Adrenal gland (tissue), 12 donors: ENCODE data around the gene CDH16. TPM values are rescaled to one million over a fixed set of nuclear protein-coding genes. Genes with fewer than 3 reads are reported as not detected.

Source experiments
- DNase-seq, 7 donors: peaks; one replicate each; pipeline ENCODE4 v3.0.0-alpha.2; 2019 to 2020
- H3K27ac ChIP-seq, 5 donors: fragments of 200-600 bp; sonication (generic) in 4 of 5; 1 replicate in 3 of 5; 2 replicates in 2 of 5; pipeline versions ENCODE4 v1.5.1 to v1.8.0; 2016 to 2020; ENCODE audit warnings: mild to moderate bottlenecking in 1 of 5
- H3K27me3 ChIP-seq: fragments of 200-600 bp; 2 replicates; pipeline ENCODE4 v1.8.0; 2021
- H3K36me3 ChIP-seq, 2 donors: fragments of 200-600 bp; replicated peaks in 1 of 2; 1 replicate in 1 of 2; 2 replicates in 1 of 2; pipeline versions ENCODE4 v1.5.1 to v1.8.0; 2018 to 2022
- H3K4me1 ChIP-seq, 2 donors: fragments of 200-600 bp; replicated peaks in 1 of 2; 1 replicate in 1 of 2; 2 replicates in 1 of 2; pipeline versions ENCODE4 v1.5.1 to v1.8.0; 2018 to 2021
- H3K4me3 ChIP-seq, 4 donors: fragments of 200-600 bp; sonication (generic) in 3 of 4; one replicate each; pipeline ENCODE4 v1.5.1; 2016 to 2018
- H3K9me3 ChIP-seq, 3 donors: fragments of 200-600 bp; sonication (generic) in 1 of 3; replicated peaks in 1 of 3; 1 replicate in 2 of 3; 2 replicates in 1 of 3; pipeline versions ENCODE4 v1.5.1 to v1.8.0; 2016 to 2021
- CTCF ChIP-seq, 6 experiments: fragments of 450-650 bp in 4 of 6; fragments of 200-600 bp in 2 of 6; sonication (generic) in 1 of 6; IDR thresholded peaks; 1 replicate in 5 of 6; 2 replicates in 1 of 6; pipeline versions ENCODE4 v1.5.1 to v1.8.0; 2016 to 2021; ENCODE audit warnings: antibody characterized with exemption in 6 of 6, mild to moderate bottlenecking in 2 of 6, moderate library complexity in 1 of 6
- POLR2A ChIP-seq, 2 donors: fragments of 450-650 bp; IDR thresholded peaks; one replicate each; pipeline ENCODE4 v1.6.1; 2017; ENCODE audit warnings: antibody characterized with exemption in 2 of 2, mild to moderate bottlenecking in 2 of 2, moderate library complexity in 1 of 2
- WGBS, 4 donors: extraction: QIAGEN DNeasy Blood & Tissue Kit in 2 of 4; methylation state at CpG; one replicate each; pipeline versions ENCODE4 v1.1.5 to v1.1.7; 2013 to 2017; 5-methylcytosine and 5-hydroxymethylcytosine counted together
- intact Hi-C, 2 donors: fragments of 100-400 bp; cut with DNase I; formaldehyde crosslinking; loops; one replicate each; pipeline versions ENCODE4 v1.14.1 to v1.15.0; 2022 to 2023
- polyA plus RNA-seq, 3 donors: library from polyadenylated mRNA; stranded (reverse); fragments of 200-250 nt in 2 of 3; fragments of 350-450 nt in 1 of 3; fragmentation: Illumina TruSeq in 1 of 3; extraction: RNeasy Lipid Tissue Mini Kit (QIAGEN cat#74804) in 1 of 3; gene quantifications; one replicate each; pipeline ENCODE4 v1.2.3, GENCODE V29; 2013 to 2014
- total RNA-seq, 9 donors: library from RNA; depleted of rRNA in 4 of 9; stranded (reverse); fragments of >200 nt in 4 of 9; fragments of 120-200 nt in 1 of 9; fragmentation: NEBNext Ultra II Directional in 1 of 9; extraction: Animal tissue kit (Norgen Biotek cat#: 25700) in 1 of 9; gene quantifications; one replicate each; pipeline versions ENCODE4 v1.1.0 to v1.2.4, GENCODE V29; 2013 to 2023
- donor health status: healthy with polysubstance abuse.
- donor health status: Bipolar disorder and iron deficiency.
- donor health status: DM: yes; HTN: yes; CAD: no.
- donor health status: DM: no; HTN: no; CAD: no.
- donor health status: DM: no; HTN: no; CAD: no.
- donor health status: DM: yes; HTN: yes; CAD: no.

CDH16 gene
- total and polyA plus RNA-seq, 12 donors, result 0.69 TPM; not detected in 11

- Histone ChIP-seq H3K27ac (peak overlapping the region in 4 of 5 donors; percentile 0 to 70 (median 52)), H3K4me3 (no peak overlapping the region), H3K27me3 (no peaks in the 10 kb centered on the region), H3K9me3 (no peaks in the 10 kb centered on the region), H3K36me3 (no peaks in the 10 kb centered on the region), H3K4me1 (peaks cover 24 to 38% of the 10 kb centered on the region in 2 donors)
- 63 to 95% (median 79%) methylated on average over 3 to 8 of the region's 8 CpGs for WGBS, 4 donors
- peak; percentile 44 to 84 (median 74) for DNase-seq
- intact Hi-C loops, result no loop called here
- no peak for TF ChIP-seq CTCF (IDR thresholded peaks at IDR 0.05)
- TF ChIP-seq POLR2A (IDR thresholded peaks at IDR 0.05), result peak in 1 of 2 donors; percentile 45
Measured at GRCh38 chr16:66927918-66928649, 9.4 kb upstream of the CDH16 start.

- intact Hi-C loops, result no loop called here
- peaks cover 28 to 34% of the 10 kb centered on the region in 2 donors for H3K4me1 ChIP-seq
- no peaks in the 10 kb centered on the region for H3K9me3 ChIP-seq
- no peaks in the 10 kb centered on the region for H3K27me3 ChIP-seq
- peak overlapping the region in 4 of 5 donors; percentile 46 to 72 (median 70) for H3K27ac ChIP-seq
- H3K36me3 ChIP-seq, result no peaks in the 10 kb centered on the region
- no peak overlapping the region for H3K4me3 ChIP-seq
- WGBS, 4 donors, result 54 to 80% (median 78%) methylated on average over 1 to 3 of the region's 3 CpGs
- no peak for DNase-seq
- no peak for TF ChIP-seq CTCF (IDR thresholded peaks at IDR 0.05)
- TF ChIP-seq POLR2A (IDR thresholded peaks at IDR 0.05), result no peak
Measured at GRCh38 chr16:66926961-66927436, 8.3 kb upstream of the CDH16 start.

- Histone ChIP-seq H3K36me3 (no peaks in the 10 kb centered on the region), H3K4me3 (no peak overlapping the region), H3K27ac (peak overlapping the region; percentile 7 to 72 (median 69)), H3K9me3 (no peaks in the 10 kb centered on the region), H3K4me1 (peaks cover 28 to 34% of the 10 kb centered on the region in 2 donors), H3K27me3 (no peaks in the 10 kb centered on the region)
- peak; percentile 56 to 88 (median 81) for DNase-seq
- intact Hi-C loops, result no loop called here
- WGBS, 4 donors, result 34 to 59% (median 53%) methylated on average over 5 of the region's 5 CpGs
- TF ChIP-seq POLR2A (IDR thresholded peaks at IDR 0.05), result peak in 1 of 2 donors; percentile 35
- no peak for TF ChIP-seq CTCF (IDR thresholded peaks at IDR 0.05)
Measured at GRCh38 chr16:66926171-66926947, 7.7 kb upstream of the CDH16 start.

- Histone ChIP-seq H3K4me1 (peaks cover 28 to 34% of the 10 kb centered on the region in 2 donors), H3K27ac (peak within 1 kb of the TSS; percentile 7 to 72 (median 69)), H3K36me3 (no peaks in the 10 kb centered on the region), H3K9me3 (no peaks in the 10 kb centered on the region), H3K27me3 (no peaks in the 10 kb centered on the region), H3K4me3 (peak within 1 kb of the TSS in 3 of 4 donors; percentile 15 to 67 (median 58))
- WGBS, 4 donors, result 5 to 15% (median 11%) methylated on average over 12 to 42 of the region's 42 CpGs
- intact Hi-C loops, result no loop called here
- TF ChIP-seq POLR2A (IDR thresholded peaks at IDR 0.05) (peak; percentile 14 to 73), CTCF (IDR thresholded peaks at IDR 0.05) (peak in 1 of 6 experiments; percentile 6)
- DNase-seq, result peak; percentile 44 to 81 (median 63)
Measured at GRCh38 chr16:66925322-66925840, 6.7 kb upstream of the CDH16 start, which contains the start of gene RRAD. Gene RRAD, minus strand, starts transcription at chr16:66925535. Its CDS starts 356 bp downstream, at chr16:66925179.
